Central memory CD8-positive, alpha-beta T cell (primary cell): ENCODE results near the gene E2F2.

Source experiments
- ATAC-seq: fragments of 150-1000 bp; cut with Tn5 transposase; replicated peaks from 2 replicates; pipeline ENCODE4 v1.10.0; 2022; ENCODE audit warnings: mild to moderate bottlenecking, moderate FRiP score, moderate number of reproducible peaks; ENCODE audit not compliant: poor library complexity, severe bottlenecking; ENCODE audit errors: extremely low read depth
- DNase-seq, 2 donors: peaks; one replicate each; pipeline ENCODE4 v3.0.0; 2021; ENCODE audit warnings: low spot score in 2 of 2
- H3K27ac Mint-ChIP-seq: one replicate; pipeline ENCODE4 v1.8.0; 2022; ENCODE audit warnings: low read depth, mild to moderate bottlenecking, moderate library complexity, mixed read lengths
- H3K27me3 Mint-ChIP-seq: one replicate; pipeline ENCODE4 v1.8.0; 2022; ENCODE audit warnings: mixed read lengths
- H3K36me3 Mint-ChIP-seq: one replicate; pipeline ENCODE4 v1.8.0; 2022; ENCODE audit warnings: mild to moderate bottlenecking, moderate library complexity, mixed read lengths; ENCODE audit not compliant: insufficient read depth
- H3K4me1 Mint-ChIP-seq: one replicate; pipeline ENCODE4 v1.8.0; 2022; ENCODE audit warnings: mixed read lengths
- H3K4me3 Mint-ChIP-seq: one replicate; pipeline ENCODE4 v1.8.0; 2022; ENCODE audit warnings: mild to moderate bottlenecking, moderate library complexity, mixed read lengths
- H3K9me3 Mint-ChIP-seq: one replicate; pipeline ENCODE4 v1.8.0; 2022; ENCODE audit warnings: mixed read lengths

E2F2 gene

GRCh38 chr1:23531562-23532094 is 595 bp upstream of the E2F2 start:
- Mint-ChIP-seq H3K27me3 (no peaks in the 10 kb centered on the region), H3K36me3 (peaks cover 5% of the 10 kb centered on the region), H3K27ac (peak overlapping the region; percentile 88), H3K9me3 (no peaks in the 10 kb centered on the region), H3K4me3 (peak overlapping the region; percentile 88), H3K4me1 (peaks cover 59% of the 10 kb centered on the region)
- ATAC-seq = no peak
- DNase-seq = no peak

- DNase-seq (no peak), ATAC-seq (peak; percentile 9)
- H3K27me3 Mint-ChIP-seq = no peaks in the 10 kb centered on the region
- no peaks in the 10 kb centered on the region for H3K9me3 Mint-ChIP-seq
- peaks cover 7% of the 10 kb centered on the region for H3K36me3 Mint-ChIP-seq
- peak overlapping the region; percentile 76 for H3K27ac Mint-ChIP-seq
- peak overlapping the region; percentile 77 for H3K4me3 Mint-ChIP-seq
- H3K4me1 Mint-ChIP-seq = peaks cover 73% of the 10 kb centered on the region
Measured at GRCh38 chr1:23530087-23530746, 816 bp downstream of the E2F2 start.

DNA sequence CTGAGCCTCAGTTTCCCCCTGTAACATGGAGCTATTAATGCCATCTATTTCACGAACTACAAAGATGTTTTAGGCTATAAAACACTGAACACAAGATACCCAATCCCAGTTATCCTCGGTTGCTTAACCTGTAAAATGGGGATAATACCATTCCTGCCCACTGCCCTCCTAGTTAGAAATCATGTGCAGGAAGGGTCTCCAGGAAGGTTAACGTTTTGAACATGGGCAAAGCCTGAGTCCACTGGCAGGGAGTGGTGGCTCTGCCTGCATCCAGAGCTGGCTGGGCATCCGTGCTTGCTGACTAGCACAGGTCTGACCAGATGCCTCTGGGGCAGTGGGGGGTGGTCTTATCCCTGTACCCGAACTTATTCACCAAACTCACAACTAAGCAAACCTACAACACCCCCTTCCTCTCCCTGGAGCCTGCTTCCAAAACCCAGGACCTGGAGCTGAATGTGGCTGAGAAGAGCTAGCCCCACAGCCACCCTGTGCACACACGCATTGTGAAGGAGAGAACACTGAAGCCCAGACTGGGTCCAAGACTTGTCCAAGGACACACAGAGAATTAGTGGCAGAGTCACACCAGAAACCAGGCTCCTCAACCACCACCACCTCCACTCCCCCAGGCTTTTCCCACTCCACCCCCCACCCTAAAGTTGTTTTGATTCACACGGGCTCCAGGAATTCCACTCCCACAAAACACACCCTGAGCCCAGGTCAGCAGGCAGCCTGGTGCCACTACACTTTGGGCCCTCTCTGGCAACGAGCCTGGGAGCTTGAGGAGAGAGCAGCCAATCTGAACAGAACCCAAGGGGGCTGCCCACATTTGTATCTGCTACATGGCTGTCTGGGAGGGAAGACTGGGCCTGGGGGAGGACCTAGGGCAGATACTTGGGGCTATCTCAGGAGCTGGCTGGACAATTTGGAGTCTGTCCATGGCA is 1.6 kb downstream of the E2F2 start:
- peak overlapping the region; percentile 77 for H3K4me3 Mint-ChIP-seq
- no peaks in the 10 kb centered on the region for H3K9me3 Mint-ChIP-seq
- ATAC-seq = no peak
- peaks cover 81% of the 10 kb centered on the region for H3K4me1 Mint-ChIP-seq
- peak overlapping the region; percentile 76 for H3K27ac Mint-ChIP-seq
- DNase-seq = no peak
- no peaks in the 10 kb centered on the region for H3K27me3 Mint-ChIP-seq
- peaks cover 7% of the 10 kb centered on the region for H3K36me3 Mint-ChIP-seq

DNA sequence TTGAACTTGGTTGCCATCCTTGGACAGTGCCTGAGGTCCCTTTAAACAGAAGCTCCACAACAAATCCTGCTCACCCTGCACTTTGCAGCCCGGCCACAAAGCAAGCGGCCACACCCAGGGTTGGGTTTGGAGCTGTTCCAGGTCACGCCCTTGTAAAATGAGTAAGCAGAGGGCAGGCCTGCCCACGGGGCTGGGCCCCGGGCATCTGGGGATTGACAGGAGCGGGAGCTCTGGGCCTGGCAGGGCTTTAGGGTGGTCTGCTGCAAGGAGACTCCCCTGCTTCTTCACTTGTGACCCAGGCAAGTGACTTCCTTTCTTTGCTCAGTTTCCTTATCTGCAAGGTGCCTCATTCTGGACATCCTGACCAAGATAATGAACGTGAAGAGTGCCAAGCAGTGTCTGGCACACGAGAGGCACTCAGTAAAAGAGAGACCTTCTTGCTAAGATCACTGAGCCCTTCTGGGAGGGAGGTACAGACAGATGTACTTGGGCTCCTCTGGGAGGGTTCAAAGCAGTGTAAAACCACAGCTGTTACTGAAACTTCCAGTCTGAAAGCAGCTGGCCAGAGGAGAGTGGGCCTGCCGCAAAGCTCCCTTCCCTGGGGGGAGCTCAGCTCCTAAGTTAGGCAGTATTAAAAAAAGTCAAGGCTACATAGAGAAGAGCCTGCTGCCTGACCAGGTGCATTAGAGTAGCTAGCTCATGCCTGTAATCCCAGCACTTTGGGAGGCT is 2.6 kb downstream of the E2F2 start:
- peak overlapping the region; percentile 77 for H3K4me3 Mint-ChIP-seq
- no peaks in the 10 kb centered on the region for H3K27me3 Mint-ChIP-seq
- H3K27ac Mint-ChIP-seq = peak overlapping the region; percentile 76

DNA sequence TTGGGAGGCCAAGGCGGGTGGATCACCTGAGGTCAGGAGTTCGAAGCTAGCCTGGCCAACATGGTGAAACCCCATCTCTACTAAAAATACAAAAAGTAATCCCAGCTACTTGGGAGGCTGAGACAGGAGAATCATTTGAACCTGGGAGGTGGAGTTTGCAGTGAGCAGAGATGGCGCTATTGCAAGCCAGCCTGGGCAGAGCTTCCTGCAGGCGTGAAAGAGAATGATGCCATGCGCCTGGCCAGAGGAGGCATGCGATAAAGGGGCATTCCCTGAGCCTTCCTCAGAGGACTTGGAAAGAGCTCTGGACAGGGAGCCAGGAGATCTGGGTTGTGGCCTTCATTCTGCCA is 3.2 kb downstream of the E2F2 start:
- ATAC-seq (peak; percentile 17), DNase-seq (no peak)
- Mint-ChIP-seq H3K36me3 (peaks cover 7% of the 10 kb centered on the region), H3K4me3 (peak overlapping the region; percentile 77), H3K4me1 (peaks cover 77% of the 10 kb centered on the region), H3K27ac (peak overlapping the region; percentile 76), H3K27me3 (no peaks in the 10 kb centered on the region), H3K9me3 (no peaks in the 10 kb centered on the region)

More for the DNA sequence above, 2.6 kb downstream of the E2F2 start:
- H3K9me3 Mint-ChIP-seq = no peaks in the 10 kb centered on the region
- H3K4me1 Mint-ChIP-seq = peaks cover 82% of the 10 kb centered on the region
- DNase-seq (peak; percentile 61 to 69), ATAC-seq (peak; percentile 69)
- H3K36me3 Mint-ChIP-seq = peaks cover 7% of the 10 kb centered on the region

- peak overlapping the region; percentile 77 for H3K4me3 Mint-ChIP-seq
- H3K4me1 Mint-ChIP-seq = peaks cover 78% of the 10 kb centered on the region
- H3K27ac Mint-ChIP-seq = no peak overlapping the region
- no peaks in the 10 kb centered on the region for H3K27me3 Mint-ChIP-seq
- DNase-seq (no peak), ATAC-seq (no peak)
- peaks cover 7% of the 10 kb centered on the region for H3K36me3 Mint-ChIP-seq
- no peaks in the 10 kb centered on the region for H3K9me3 Mint-ChIP-seq
Measured at GRCh38 chr1:23527366-23527765, 3.7 kb downstream of the E2F2 start.

DNA sequence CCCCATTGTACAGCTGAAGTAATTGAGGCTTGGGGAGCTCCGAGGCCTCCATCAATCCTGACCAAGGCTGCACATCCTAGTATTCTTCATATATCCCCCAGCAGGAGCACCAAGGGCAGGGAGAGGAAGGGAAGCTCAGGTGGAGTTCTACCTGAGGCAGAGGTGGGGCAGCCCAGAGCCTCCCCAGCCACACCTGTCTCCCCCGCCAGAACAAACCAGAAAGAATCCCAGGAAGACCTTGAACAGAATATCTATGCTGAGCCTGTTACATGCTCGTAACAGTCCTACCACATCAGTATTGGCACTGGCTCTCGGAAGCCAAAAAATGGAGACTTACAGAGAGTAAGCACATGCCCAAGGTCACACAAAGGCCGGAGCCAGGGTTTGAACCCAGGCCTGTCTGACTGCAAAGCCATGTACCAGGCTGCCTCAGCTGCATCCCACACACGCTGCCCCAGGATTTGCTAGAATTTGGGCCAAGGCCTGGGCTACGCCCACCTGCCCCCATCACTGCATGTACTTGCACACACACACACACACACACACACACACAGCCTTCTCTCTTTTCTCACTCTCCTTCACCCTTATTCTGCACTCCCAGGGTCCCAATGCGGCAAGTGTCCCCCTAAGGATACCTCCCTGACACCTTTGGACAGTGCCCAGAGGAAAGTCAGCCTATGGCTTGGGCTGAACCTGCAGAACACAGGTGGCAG is 4.5 kb downstream of the E2F2 start:
- DNase-seq (no peak), ATAC-seq (no peak)
- peak overlapping the region; percentile 85 for H3K27ac Mint-ChIP-seq
- peaks cover 80% of the 10 kb centered on the region for H3K4me1 Mint-ChIP-seq
- no peaks in the 10 kb centered on the region for H3K9me3 Mint-ChIP-seq
- H3K27me3 Mint-ChIP-seq = no peaks in the 10 kb centered on the region
- peak overlapping the region; percentile 77 for H3K4me3 Mint-ChIP-seq
- peaks cover 6% of the 10 kb centered on the region for H3K36me3 Mint-ChIP-seq

- H3K9me3 Mint-ChIP-seq = no peaks in the 10 kb centered on the region
- H3K36me3 Mint-ChIP-seq = peaks cover 6% of the 10 kb centered on the region
- DNase-seq = no peak
- H3K27me3 Mint-ChIP-seq = no peaks in the 10 kb centered on the region
- peaks cover 75% of the 10 kb centered on the region for H3K4me1 Mint-ChIP-seq
- H3K27ac Mint-ChIP-seq = peak overlapping the region; percentile 85
- ATAC-seq = peak; percentile 26
- peak overlapping the region; percentile 77 for H3K4me3 Mint-ChIP-seq
Measured at GRCh38 chr1:23525558-23526250, 5.3 kb downstream of the E2F2 start.

DNA sequence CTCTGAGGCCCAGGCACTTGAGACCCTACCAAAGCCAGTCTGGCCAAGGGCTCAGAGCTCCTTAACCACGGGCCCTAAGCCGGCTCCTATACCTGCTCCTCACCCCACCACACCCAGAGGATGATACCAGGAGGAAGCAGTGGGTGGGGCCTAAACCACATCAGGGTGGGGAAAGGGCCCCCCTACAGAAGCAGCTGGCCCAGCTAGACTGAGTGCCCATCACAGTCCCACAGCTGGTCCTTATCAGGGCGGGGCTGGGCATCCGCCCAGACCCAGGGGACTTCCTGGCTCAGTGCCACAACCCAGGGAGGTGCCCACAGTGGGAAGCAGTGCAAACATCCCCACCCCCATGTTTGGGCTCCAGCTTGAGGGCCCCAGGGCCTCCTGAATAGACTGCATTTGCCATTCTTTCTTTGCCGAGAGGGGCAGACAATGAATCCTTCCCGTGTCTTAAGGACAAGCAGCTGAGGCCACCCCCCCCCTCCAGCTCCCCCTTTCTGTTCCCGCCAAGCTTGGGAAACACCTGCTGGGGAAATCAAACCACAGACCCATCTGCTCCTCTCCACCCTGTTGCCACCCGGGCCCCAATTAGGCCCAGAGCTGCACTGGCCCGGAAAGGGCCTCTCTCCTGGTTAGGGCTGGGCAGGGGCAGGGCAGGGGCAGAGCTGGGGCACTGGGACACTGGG is 6.2 kb downstream of the E2F2 start:
- Mint-ChIP-seq H3K9me3 (no peaks in the 10 kb centered on the region), H3K27me3 (no peaks in the 10 kb centered on the region), H3K4me3 (peak overlapping the region; percentile 77), H3K36me3 (peaks cover 6% of the 10 kb centered on the region), H3K27ac (peak overlapping the region; percentile 85), H3K4me1 (peaks cover 70% of the 10 kb centered on the region)
- ATAC-seq (no peak), DNase-seq (no peak)

DNA sequence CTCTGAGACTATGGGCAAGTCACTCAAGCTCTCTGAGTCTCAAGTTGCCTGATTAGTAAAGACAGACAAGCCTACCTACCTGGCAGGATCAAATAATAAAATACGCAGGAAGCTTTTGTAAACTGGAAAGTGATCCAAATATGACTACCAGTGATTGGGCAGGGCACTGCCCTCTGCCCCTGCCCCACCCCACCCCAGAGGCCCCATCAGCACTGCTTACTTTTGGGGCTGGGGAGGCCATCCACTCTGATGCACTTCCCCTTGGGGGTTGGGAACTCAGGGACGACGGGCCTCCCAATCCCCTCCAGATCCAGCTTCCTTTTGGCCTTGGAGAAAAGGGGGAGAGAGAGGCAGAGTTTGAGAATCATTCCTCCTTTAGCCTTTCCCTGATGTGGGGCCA is 6.9 kb downstream of the E2F2 start:
- ATAC-seq = no peak
- Mint-ChIP-seq H3K9me3 (no peaks in the 10 kb centered on the region), H3K27ac (peak overlapping the region; percentile 85), H3K4me1 (peaks cover 63% of the 10 kb centered on the region), H3K27me3 (no peaks in the 10 kb centered on the region), H3K4me3 (peak overlapping the region; percentile 77), H3K36me3 (peaks cover 7% of the 10 kb centered on the region)
- no peak for DNase-seq
